Left ventricle myocardium inferior (tissue), 1 donor: Measurements from ENCODE around the gene GYS2. TPM values are rescaled to one million over a fixed set of nuclear protein-coding genes. Genes with fewer than 3 reads are reported as not detected.
A peak's percentile ranks its signal among the peaks of the same experiment; 100 is the strongest.

Source experiments
- DNase-seq: peaks from one replicate; pipeline ENCODE4 v3.0.0-alpha.2; 2020
- H3K27ac ChIP-seq: fragments of 200-600 bp; replicated peaks from 2 replicates; pipeline ENCODE4 v1.8.0; 2021
- H3K27me3 ChIP-seq: fragments of 200-600 bp; 2 replicates; pipeline ENCODE4 v1.8.0; 2021; ENCODE audit warnings: low read depth
- H3K36me3 ChIP-seq: fragments of 200-600 bp; 2 replicates; pipeline ENCODE4 v1.8.0; 2021
- H3K4me1 ChIP-seq: fragments of 200-600 bp; 2 replicates; pipeline ENCODE4 v1.8.0; 2021
- H3K4me3 ChIP-seq: fragments of 200-600 bp; 2 replicates; pipeline ENCODE4 v1.8.0; 2021; ENCODE audit warnings: mild to moderate bottlenecking, moderate library complexity
- H3K9me3 ChIP-seq: fragments of 200-600 bp; replicated peaks from 2 replicates; pipeline ENCODE4 v1.8.0; 2021
- CTCF ChIP-seq: fragments of 200-600 bp; IDR thresholded peaks from 2 replicates; pipeline ENCODE4 v1.8.0; 2021; ENCODE audit warnings: antibody characterized with exemption, mild to moderate bottlenecking, borderline replicate concordance
- intact Hi-C: fragments of 100-400 bp; cut with micrococcal nuclease; formaldehyde crosslinking; loops from one replicate; pipeline ENCODE4 v1.11.0; 2022
- total RNA-seq: library from RNA; stranded (reverse); fragmentation: NEBNext Ultra II Directional; extraction: Animal tissue kit (Norgen Biotek cat#: 25700); gene quantifications from one replicate; pipeline ENCODE4 v1.2.1, GENCODE V29; 2021
- donor health status: DM: no; HTN: yes; CAD: no; lungs with severe emphysema.

GYS2 gene
- total RNA-seq, 1 donor from 2014 or later = not detected

- intact Hi-C loops = no loop called here
- no peak for DNase-seq
- no peak for TF ChIP-seq CTCF
- Histone ChIP-seq H3K36me3 (peaks cover 46% of the 10 kb centered on the region), H3K27ac (no peak overlapping the region), H3K9me3 (no peaks in the 10 kb centered on the region), H3K4me1 (peaks cover 22% of the 10 kb centered on the region), H3K4me3 (no peak overlapping the region), H3K27me3 (no peaks in the 10 kb centered on the region)
Observed at GRCh38 chr12:21634245-21634644, 29.6 kb upstream of the GYS2 start.

GRCh38 chr12:21631367-21631766 is 26.7 kb upstream of the GYS2 start:
- Histone ChIP-seq H3K4me1 (no peaks in the 10 kb centered on the region), H3K27ac (no peak overlapping the region), H3K36me3 (peaks cover 28% of the 10 kb centered on the region), H3K4me3 (no peak overlapping the region), H3K9me3 (no peaks in the 10 kb centered on the region), H3K27me3 (no peaks in the 10 kb centered on the region)
- DNase-seq = no peak
- no peak for TF ChIP-seq CTCF
- intact Hi-C loops = no loop called here

- Histone ChIP-seq H3K27me3 (no peaks in the 10 kb centered on the region), H3K4me1 (no peaks in the 10 kb centered on the region), H3K36me3 (no peaks in the 10 kb centered on the region), H3K27ac (peak overlapping the region; percentile 67), H3K9me3 (no peaks in the 10 kb centered on the region), H3K4me3 (no peak overlapping the region)
- peak; percentile 17 for DNase-seq
- intact Hi-C loops = no loop called here
- TF ChIP-seq CTCF = no peak
Observed at GRCh38 chr12:21627924-21628323, 23.3 kb upstream of the GYS2 start.

- no peak for TF ChIP-seq CTCF
- Histone ChIP-seq H3K4me3 (no peak overlapping the region), H3K4me1 (peaks cover 21% of the 10 kb centered on the region), H3K9me3 (peaks cover 3% of the 10 kb centered on the region), H3K27ac (no peak overlapping the region), H3K27me3 (no peaks in the 10 kb centered on the region), H3K36me3 (no peaks in the 10 kb centered on the region)
- DNase-seq = no peak
- intact Hi-C loops = no loop called here
Observed at GRCh38 chr12:21618566-21618965, 13.9 kb upstream of the GYS2 start.

GRCh38 chr12:21617030-21617429 is 12.4 kb upstream of the GYS2 start:
- H3K4me3 ChIP-seq = no peak overlapping the region
- peaks cover 22% of the 10 kb centered on the region for H3K4me1 ChIP-seq
- no peaks in the 10 kb centered on the region for H3K27me3 ChIP-seq
- H3K27ac ChIP-seq = no peak overlapping the region
- no peak for DNase-seq
- H3K36me3 ChIP-seq = no peaks in the 10 kb centered on the region
- peaks cover 3% of the 10 kb centered on the region for H3K9me3 ChIP-seq
- intact Hi-C loops = no loop called here
- TF ChIP-seq CTCF = no peak

GRCh38 chr12:21615431-21615830 is 10.8 kb upstream of the GYS2 start:
- Histone ChIP-seq H3K36me3 (no peaks in the 10 kb centered on the region), H3K27ac (no peak overlapping the region), H3K4me1 (peaks cover 22% of the 10 kb centered on the region), H3K9me3 (no peaks in the 10 kb centered on the region), H3K4me3 (no peak overlapping the region), H3K27me3 (no peaks in the 10 kb centered on the region)
- DNase-seq = no peak
- no peak for TF ChIP-seq CTCF
- intact Hi-C loops = no loop called here
